H1 (cell line): Measurements from ENCODE around the gene TAF11L13. TPM values are rescaled to one million over a fixed set of nuclear protein-coding genes. Genes with fewer than 3 reads are reported as not detected.
"Not testable (repeated sequence)": the region's sequence is repeated elsewhere in the genome, so short reads cannot be mapped to it uniquely, and the experiment has no call there.

ENCODE experiments used
- CTCF ChIA-PET: fragments of 300-600 bp; sonication (Branson Sonifier 250); formaldehyde crosslinking; loops from one replicate; lab custom pipeline; 2021; ENCODE audit not compliant: partially characterized antibody; lab: Charles Lee
- POLR2A ChIA-PET: fragments of 300-600 bp; sonication (Branson Sonifier 250); formaldehyde crosslinking; loops from one replicate; lab custom pipeline; 2021; ENCODE audit warnings: inconsistent platforms; ENCODE audit not compliant: partially characterized antibody; lab: Charles Lee
- DNase-seq, 2 experiments: peaks; one replicate each; pipeline versions ENCODE4 v3.0.0 to v3.0.0-alpha.2; 2010 to 2022; ENCODE audit warnings: low spot score in 2 of 2, low read depth in 1 of 2, mixed read lengths in 1 of 2
- FAIRE-seq: peaks from 2 replicates; lab custom pipeline; 2011; peaks lifted over from hg19 to GRCh38; lab: Jason Lieb, UNC
- H2AFZ ChIP-seq: 2 replicates; pipeline ENCODE4 v1.8.1; 2012; ENCODE audit warnings: low read length, inconsistent platforms
- H2AK5ac ChIP-seq: 2 replicates; pipeline ENCODE4 v1.6.1; 2013; ENCODE audit warnings: low read depth, low read length
- H2BK120ac ChIP-seq: replicated peaks from 2 replicates; pipeline ENCODE3; 2013; ENCODE audit warnings: low read depth, low read length, inconsistent platforms
- H2BK12ac ChIP-seq: 2 replicates; pipeline ENCODE4 v1.6.1; 2013; ENCODE audit warnings: low read depth, low read length
- H2BK15ac ChIP-seq: 2 replicates; pipeline ENCODE4 v1.6.1; 2013; ENCODE audit warnings: low read length
- H2BK20ac ChIP-seq: 2 replicates; pipeline ENCODE4 v1.6.1; 2013; ENCODE audit warnings: low read length
- H2BK5ac ChIP-seq: 2 replicates; pipeline ENCODE4 v1.6.1; 2013; ENCODE audit warnings: low read depth, low read length
- H3K14ac ChIP-seq: 2 replicates; pipeline ENCODE4 v1.6.1; 2013; ENCODE audit warnings: inconsistent platforms; ENCODE audit not compliant: insufficient read length
- H3K18ac ChIP-seq: 2 replicates; pipeline ENCODE4 v1.6.1; 2013; ENCODE audit warnings: low read length; ENCODE audit errors: extremely low read depth
- H3K23ac ChIP-seq: 2 replicates; pipeline ENCODE4 v1.6.1; 2013; ENCODE audit warnings: inconsistent platforms; ENCODE audit not compliant: insufficient read length
- H3K23me2 ChIP-seq: 2 replicates; pipeline ENCODE4 v1.6.1; 2013; ENCODE audit warnings: low read depth, low read length
- H3K27ac ChIP-seq: 2 replicates; pipeline ENCODE4 v1.6.1; 2011; ENCODE audit warnings: low read depth, low read length, inconsistent platforms
- H3K27me3 ChIP-seq, 4 experiments: replicated peaks in 1 of 4; 1 replicate in 1 of 4; 2 replicates in 3 of 4; pipeline versions ENCODE4 v1.6.1 to v1.8.1; 2011 to 2013; ENCODE audit warnings: low read length in 3 of 4, mild to moderate bottlenecking in 3 of 4, inconsistent platforms in 2 of 4, mixed read lengths in 2 of 4, moderate library complexity in 1 of 4; ENCODE audit not compliant: control insufficient read depth in 3 of 4, insufficient read depth in 3 of 4; ENCODE audit errors: extremely low read depth in 1 of 4
- H3K36me3 ChIP-seq, 4 experiments: 2 replicates each; pipeline versions ENCODE4 v1.6.1 to v1.8.1; 2011 to 2013; ENCODE audit warnings: mild to moderate bottlenecking in 4 of 4, low read length in 3 of 4, moderate library complexity in 2 of 4, control low read depth in 1 of 4, inconsistent platforms in 1 of 4; ENCODE audit not compliant: insufficient read depth in 4 of 4, control insufficient read depth in 2 of 4
- H3K4ac ChIP-seq: replicated peaks from 2 replicates; pipeline ENCODE3; 2013; ENCODE audit warnings: low read length, low read depth, mixed read lengths, inconsistent platforms; ENCODE audit not compliant: insufficient read length
- H3K4me1 ChIP-seq, 4 experiments: replicated peaks in 1 of 4; 1 replicate in 1 of 4; 2 replicates in 3 of 4; pipeline versions ENCODE4 v1.6.1 to v1.8.1; 2011 to 2013; ENCODE audit warnings: low read length in 3 of 4, inconsistent platforms in 2 of 4, mixed read lengths in 1 of 4; ENCODE audit not compliant: insufficient read depth in 4 of 4, control insufficient read depth in 3 of 4
- H3K4me2 ChIP-seq, 2 experiments: 2 replicates each; pipeline versions ENCODE4 v1.6.1 to v1.8.1; 2011 to 2013; ENCODE audit warnings: low read depth in 2 of 2, low read length in 2 of 2, control low read depth in 1 of 2, inconsistent platforms in 1 of 2, mild to moderate bottlenecking in 1 of 2; ENCODE audit not compliant: insufficient read depth in 1 of 2
- H3K4me3 ChIP-seq, 4 experiments: fragments of 200-600, 300-600 bp in 1 of 4; sonication (generic), shearing (Covaris generic), sonication (Bioruptor Twin) in 1 of 4; 2 replicates each; pipeline versions ENCODE4 v1.5.1 to v1.8.1; 2011 to 2016; ENCODE audit warnings: low read length in 4 of 4, low read depth in 3 of 4, control low read depth in 2 of 4, inconsistent platforms in 2 of 4, mild to moderate bottlenecking in 2 of 4, mixed read lengths in 1 of 4, moderate library complexity in 1 of 4; ENCODE audit not compliant: insufficient read depth in 2 of 4; ENCODE audit errors: extremely low read depth in 1 of 4
- H3K56ac ChIP-seq: replicated peaks from 2 replicates; pipeline ENCODE3; 2013; ENCODE audit warnings: low read depth, mild to moderate bottlenecking, mixed read lengths, low read length, inconsistent platforms; ENCODE audit not compliant: insufficient read length
- H3K79me1 ChIP-seq: 2 replicates; pipeline ENCODE4 v1.6.1; 2013; ENCODE audit warnings: low read depth, low read length, control low read depth
- H3K79me2 ChIP-seq, 2 experiments: 2 replicates each; pipeline versions ENCODE4 v1.6.1 to v1.8.1; 2012 to 2013; ENCODE audit warnings: low read length in 2 of 2, mild to moderate bottlenecking in 2 of 2, inconsistent platforms in 1 of 2; ENCODE audit not compliant: insufficient read depth in 2 of 2, control insufficient read depth in 1 of 2
- H3K9ac ChIP-seq, 4 experiments: replicated peaks in 1 of 4; 1 replicate in 1 of 4; 2 replicates in 3 of 4; pipeline versions ENCODE4 v1.6.1 to v1.8.1; 2011 to 2013; ENCODE audit warnings: low read depth in 3 of 4, low read length in 3 of 4, control low read depth in 2 of 4, mild to moderate bottlenecking in 2 of 4, moderate library complexity in 2 of 4, inconsistent platforms in 1 of 4; ENCODE audit errors: extremely low read depth in 1 of 4
- H3K9me3 ChIP-seq, 2 experiments: 2 replicates each; pipeline versions ENCODE4 v1.6.1 to v1.8.1; 2012 to 2013; ENCODE audit warnings: mild to moderate bottlenecking in 2 of 2, moderate library complexity in 2 of 2, control low read depth in 1 of 2, inconsistent platforms in 1 of 2, low read depth in 1 of 2, low read length in 1 of 2, mixed read lengths in 1 of 2; ENCODE audit not compliant: insufficient read depth in 2 of 2
- H4K20me1 ChIP-seq, 2 experiments: replicated peaks in 1 of 2; 2 replicates each; pipeline versions ENCODE3 to v1.8.1; 2011 to 2013; ENCODE audit warnings: inconsistent platforms in 2 of 2, low read length in 2 of 2, mild to moderate bottlenecking in 1 of 2; ENCODE audit not compliant: insufficient read depth in 2 of 2, control insufficient read depth in 1 of 2
- H4K5ac ChIP-seq: 2 replicates; pipeline ENCODE4 v1.6.1; 2013; ENCODE audit warnings: low read length, low read depth, mixed read lengths, inconsistent platforms; ENCODE audit not compliant: insufficient read length
- H4K8ac ChIP-seq: 2 replicates; pipeline ENCODE4 v1.8.0; 2013; ENCODE audit warnings: mild to moderate bottlenecking, moderate library complexity, low read length, inconsistent platforms; ENCODE audit not compliant: insufficient read depth; ENCODE audit errors: extremely low read depth
- H4K91ac ChIP-seq: replicated peaks from 2 replicates; pipeline ENCODE3; 2013; ENCODE audit warnings: low read length, mixed read lengths, inconsistent platforms; ENCODE audit not compliant: insufficient read length
- WGBS, 2 experiments: shearing (Covaris generic) in 1 of 2; methylation state at CpG; one replicate each; pipeline versions ENCODE4 v1.1.6 to v1.1.7; 2013 to 2015; ENCODE audit warnings: low lambda C conversion rate in 2 of 2, mixed read lengths in 2 of 2, inconsistent platforms in 1 of 2, low coverage in 1 of 2, missing lambda C conversion rate in 1 of 2; ENCODE audit not compliant: insufficient replicate concordance in 2 of 2, insufficient coverage in 1 of 2, insufficient read length in 1 of 2; ENCODE audit errors: extremely low coverage in 1 of 2, missing lambda C conversion rate in 1 of 2; 5-methylcytosine and 5-hydroxymethylcytosine counted together
- long read RNA-seq, 2 experiments: library from RNA in 1 of 2; library from capped mRNA in 1 of 2; stranded (forward); transcript quantifications; one replicate each; pipeline ENCODE4 v2.0.0, GENCODE V29; 2021; ENCODE audit warnings: inconsistent platforms in 1 of 2
- polyA minus RNA-seq, 3 experiments: library from RNA; depleted of rRNA, polyadenylated mRNA; stranded (reverse); fragments of >200 nt; gene quantifications; 1 replicate in 2 of 3; 2 replicates in 1 of 3; pipeline ENCODE4 v1.2.3, GENCODE V29; 2011
- polyA plus RNA-seq, 7 experiments: library from polyadenylated mRNA; depleted of rRNA in 3 of 7; stranded (reverse) in 5 of 7; unstranded in 2 of 7; fragments of >200 nt in 5 of 7; fragments of 200-250 nt in 2 of 7; gene quantifications; 1 replicate in 5 of 7; 2 replicates in 1 of 7; 4 replicates in 1 of 7; pipeline versions ENCODE4 v1.2.1 to v1.2.3, GENCODE V29; 2011 to 2013; ENCODE audit warnings: missing spikeins in 2 of 7, mixed read lengths in 2 of 7
- total RNA-seq: library from RNA; stranded (reverse); fragmentation: NEBNext Ultra II Directional; extraction: Animal tissue kit (Norgen Biotek cat#: 25700); gene quantifications from 2 replicates; pipeline ENCODE4 v1.2.1, GENCODE V29; 2021

Gene TAF11L13
- total RNA-seq (not detected in 2 replicates), polyA plus RNA-seq (2011; rRNA removed) (not detected in 2 replicates), polyA minus RNA-seq (2011; rRNA and poly(A)+ RNA removed) (not detected in 2 replicates)
- not detected for polyA plus RNA-seq (2011; cell fraction: cytosol; rRNA removed)
- not detected for polyA plus RNA-seq (2011; cell fraction: nucleus; rRNA removed)
- polyA plus RNA-seq (2012, experiment 1 of 2) = not detected in 4 replicates
- not detected for polyA plus RNA-seq (2012, experiment 2 of 2)
- not detected for polyA plus RNA-seq (2013, experiment 1 of 2)
- not detected for polyA plus RNA-seq (2013, experiment 2 of 2)
- polyA minus RNA-seq (2011; cell fraction: cytosol; rRNA and poly(A)+ RNA removed) = not detected
- not detected for polyA minus RNA-seq (2011; cell fraction: nucleus; rRNA and poly(A)+ RNA removed)
- long read RNA-seq, experiment 1 = 0 reads
- long read RNA-seq, experiment 2 = 0 reads

- H3K9me3 ChIP-seq, CTCF ChIA-PET, H2AFZ ChIP-seq, H4K8ac ChIP-seq, H4K20me1 ChIP-seq, H4K5ac ChIP-seq, DNase-seq, H3K4me3 ChIP-seq, H3K23ac ChIP-seq, H2BK15ac ChIP-seq, H3K18ac ChIP-seq, H3K56ac ChIP-seq, H3K27me3 ChIP-seq, H3K36me3 ChIP-seq, H3K79me1 ChIP-seq, H3K27ac ChIP-seq, H2BK12ac ChIP-seq, H3K79me2 ChIP-seq, H2BK5ac ChIP-seq, H2AK5ac ChIP-seq, H2BK20ac ChIP-seq, H3K14ac ChIP-seq, H3K4me1 ChIP-seq, H3K4me2 ChIP-seq, H4K91ac ChIP-seq, POLR2A ChIA-PET, H3K23me2 ChIP-seq, H2BK120ac ChIP-seq, H3K4ac ChIP-seq, H3K9ac ChIP-seq, FAIRE-seq: not testable (repeated sequence)
- WGBS, 2 experiments = 100% methylated on average over 5 of the region's 12 CpGs; no CpG with 5 or more reads in 1 of the 2 experiments
These were observed at the start of gene TAF11L13 for GRCh38 chr5:17631788-17632187. TSS of gene TAF11L13 (plus strand) at chr5:17632088.

GRCh38 chr5:17585658-17586057, 46.2 kb upstream of the TAF11L13 start, which contains the start of gene TAF11L7:
TSS of gene TAF11L7 (minus strand) at chr5:17585758.
- FAIRE-seq = not testable (repeated sequence)

More at GRCh38 chr5:17585658-17586057, 46.2 kb upstream of the TAF11L13 start, which contains the start of gene TAF11L7:
- H4K20me1 ChIP-seq, H3K23me2 ChIP-seq, H2BK20ac ChIP-seq, H3K4me1 ChIP-seq, H3K9me3 ChIP-seq, H3K79me2 ChIP-seq, H3K4ac ChIP-seq, H3K18ac ChIP-seq, H4K5ac ChIP-seq, H2AFZ ChIP-seq, H4K91ac ChIP-seq, H2BK15ac ChIP-seq, H3K4me3 ChIP-seq, H2BK5ac ChIP-seq, H2AK5ac ChIP-seq, H2BK120ac ChIP-seq, H3K9ac ChIP-seq, POLR2A ChIA-PET, H2BK12ac ChIP-seq, CTCF ChIA-PET, H4K8ac ChIP-seq, H3K14ac ChIP-seq, H3K23ac ChIP-seq, H3K56ac ChIP-seq, H3K79me1 ChIP-seq, H3K27me3 ChIP-seq, H3K27ac ChIP-seq, H3K36me3 ChIP-seq, H3K4me2 ChIP-seq, DNase-seq: not testable (repeated sequence)
- WGBS, 2 experiments = no CpG with 5 or more reads among the region's 16 CpGs
